Measurements from ENCODE around the gene ANKS3.

- no peak for TF ChIP-seq CTCF (conservative IDR thresholded peaks at IDR 0.05)
- TF ChIP-seq ZFX (IDR thresholded peaks at IDR 0.05) = no peak
Observed at GRCh38 chr16:4673387-4674046, 60.6 kb downstream of the ANKS3 start.

Data from C4-2B (cell line).